SW480 (cell line): Measurements from ENCODE around the gene ANTXRL.
"Not testable (repeated sequence)": the region's sequence is repeated elsewhere in the genome, so short reads cannot be mapped to it uniquely, and the experiment has no call there.

ENCODE experiments used
- DNase-seq: peaks from one replicate; pipeline ENCODE4 v3.0.0-alpha.2; 2016; ENCODE audit warnings: low spot score

The ANTXRL gene

DNA sequence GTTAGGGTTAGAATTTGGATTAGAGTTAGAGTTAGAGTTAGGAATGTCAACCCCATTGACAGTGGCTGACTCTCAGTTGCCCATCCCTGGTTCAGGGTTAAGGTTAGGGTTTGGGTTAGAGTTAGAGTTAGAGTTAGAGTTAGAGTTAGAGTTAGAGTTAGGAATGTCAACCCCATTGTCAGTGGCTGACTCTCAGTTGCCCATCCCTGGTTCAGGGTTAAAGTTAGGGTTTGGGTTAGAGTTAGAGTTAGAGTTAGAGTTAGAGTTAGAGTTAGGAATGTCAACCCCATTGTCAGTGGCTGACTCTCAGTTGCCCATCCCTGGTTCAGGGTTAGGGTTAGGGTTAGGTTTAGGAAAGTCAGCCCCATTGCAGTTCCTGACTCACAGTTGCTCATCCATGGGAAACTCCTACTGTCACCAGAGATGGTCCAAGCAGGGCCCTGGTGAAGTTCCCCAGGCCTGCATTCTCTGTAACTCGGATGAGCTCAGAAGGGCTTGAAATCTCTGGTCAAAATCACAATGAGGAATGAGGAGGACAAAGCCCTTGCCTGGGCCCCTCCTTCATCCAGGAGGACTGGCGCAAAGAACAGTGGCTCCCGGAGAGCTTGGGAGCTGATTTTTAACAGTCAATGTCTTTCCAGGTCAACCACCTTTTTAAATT, 8.7 kb downstream of the ANTXRL start:
- DNase-seq = not testable (repeated sequence)

DNA sequence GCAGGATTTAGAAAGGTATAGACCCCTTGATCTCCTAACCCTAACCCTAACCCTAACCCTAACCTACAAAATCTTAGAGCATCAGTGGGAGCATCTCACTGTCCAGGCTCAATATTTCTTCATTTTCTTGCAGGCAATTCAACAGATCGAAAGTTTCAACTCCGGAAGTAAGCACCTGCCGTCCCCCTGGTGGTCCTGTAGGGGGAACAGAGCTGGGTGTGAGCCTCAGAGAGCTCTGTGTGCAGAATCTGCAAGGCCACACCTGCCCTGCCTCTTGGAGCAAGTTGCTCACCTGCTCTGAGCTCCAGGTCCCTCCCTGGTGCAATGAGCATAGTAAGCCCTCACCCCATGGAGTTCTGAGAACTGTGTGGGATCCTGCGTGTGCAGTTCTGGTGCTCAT, 9.3 kb downstream of the ANTXRL start:
- DNase-seq = not testable (repeated sequence)

DNA sequence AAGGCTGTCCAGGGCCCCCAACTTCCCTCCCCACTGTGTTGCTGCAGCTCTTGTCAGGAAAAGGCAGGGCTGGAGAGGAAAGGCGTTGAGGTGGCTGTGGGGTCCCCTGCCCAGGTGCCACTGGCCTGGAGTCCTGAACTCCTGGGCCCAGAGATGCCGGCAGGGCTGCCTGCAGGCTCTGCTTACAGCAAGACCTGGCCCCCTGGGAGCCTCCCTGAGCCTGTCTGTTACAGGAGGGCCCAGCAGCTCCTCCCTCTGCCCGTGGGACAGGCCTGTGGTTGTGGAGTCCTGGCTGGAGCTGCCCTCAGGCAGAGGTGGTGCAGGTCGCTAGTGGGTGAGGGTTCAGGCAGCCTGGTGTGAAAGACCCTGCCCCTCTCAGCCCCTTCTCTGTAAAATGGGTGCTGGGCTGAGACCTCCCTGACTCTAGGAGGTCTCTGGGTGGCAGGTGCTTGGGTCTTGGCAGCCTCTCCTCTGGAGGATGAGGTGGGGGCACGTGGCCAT, 9.9 kb downstream of the ANTXRL start:
- DNase-seq = no peak

DNA sequence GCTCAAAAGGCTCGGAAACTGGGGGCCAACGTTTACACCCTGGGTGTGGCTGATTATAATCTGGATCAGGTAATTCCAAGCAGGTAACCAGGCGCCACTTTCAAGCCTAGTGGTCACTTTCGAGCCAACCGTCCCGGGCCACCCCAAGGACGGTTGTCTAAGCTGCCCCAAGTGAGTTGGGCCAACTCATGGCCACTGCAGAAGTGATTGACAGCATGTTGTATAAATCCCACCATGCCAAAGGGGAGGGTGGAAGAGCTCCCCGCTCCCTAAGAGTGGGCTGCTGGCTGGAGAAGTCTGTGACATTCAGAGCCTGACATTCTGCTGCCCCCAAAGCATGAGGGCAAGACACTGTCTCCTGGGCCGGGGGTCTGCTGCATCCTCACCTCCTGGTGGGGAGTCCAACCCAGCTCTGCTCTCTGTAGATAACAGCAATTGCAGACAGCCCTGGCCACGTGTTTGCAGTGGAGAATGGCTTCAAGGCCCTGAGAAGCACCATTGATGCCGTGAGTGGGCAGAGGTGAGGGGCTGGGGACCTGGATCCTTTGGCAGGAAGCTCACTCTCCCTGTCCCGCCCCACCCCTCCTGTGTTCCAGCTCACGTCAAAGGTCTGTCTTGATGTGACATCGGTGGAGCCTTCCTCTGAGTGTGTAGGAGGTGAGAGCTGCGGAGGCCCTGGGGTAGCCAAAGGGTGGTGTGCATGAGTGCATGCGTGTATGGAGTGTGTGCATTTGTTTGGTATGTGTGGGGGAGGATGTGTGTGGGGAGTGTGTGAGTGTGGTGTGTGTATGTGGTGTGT, 10.8 kb downstream of the ANTXRL start:
- DNase-seq = no peak

DNA sequence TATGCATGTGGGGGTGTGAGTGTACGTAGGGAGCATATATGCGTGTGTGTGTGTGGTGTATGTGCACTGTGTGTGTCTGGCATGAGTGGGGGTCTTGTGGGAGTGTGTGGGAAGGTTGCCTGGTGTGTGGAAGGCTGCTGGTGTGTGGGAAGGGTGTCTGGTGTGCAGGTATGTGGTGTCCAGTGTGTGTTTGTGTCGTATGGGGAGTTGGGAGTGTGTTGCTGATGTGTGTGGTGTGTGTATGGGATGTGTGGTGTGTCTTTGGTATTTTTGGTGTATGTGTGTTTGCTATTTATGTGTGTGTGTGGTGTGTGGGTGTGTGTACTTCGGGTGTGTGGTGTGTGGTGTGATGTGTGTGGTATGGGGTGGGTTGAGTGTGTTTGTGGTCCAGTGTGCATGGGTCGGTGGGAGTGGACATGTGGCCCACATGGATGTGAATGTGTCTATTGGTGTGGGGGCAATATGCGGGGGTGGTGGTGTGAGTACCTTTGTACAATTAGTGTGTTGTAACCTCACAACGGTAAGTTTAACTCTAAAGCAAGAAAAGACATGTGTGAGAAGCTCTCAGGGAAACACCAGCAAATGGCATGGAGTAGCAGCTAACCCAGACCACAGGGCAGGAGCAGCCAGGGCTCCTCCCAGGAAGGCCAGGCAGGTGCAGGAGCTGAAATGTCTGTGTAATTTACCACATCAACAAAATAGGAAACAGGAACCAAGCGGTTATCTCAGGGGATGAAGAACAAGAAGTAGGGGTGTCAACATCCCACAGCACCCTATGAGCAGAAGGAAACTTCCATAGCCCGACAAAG, 11.9 kb downstream of the ANTXRL start:
- no peak for DNase-seq

DNA sequence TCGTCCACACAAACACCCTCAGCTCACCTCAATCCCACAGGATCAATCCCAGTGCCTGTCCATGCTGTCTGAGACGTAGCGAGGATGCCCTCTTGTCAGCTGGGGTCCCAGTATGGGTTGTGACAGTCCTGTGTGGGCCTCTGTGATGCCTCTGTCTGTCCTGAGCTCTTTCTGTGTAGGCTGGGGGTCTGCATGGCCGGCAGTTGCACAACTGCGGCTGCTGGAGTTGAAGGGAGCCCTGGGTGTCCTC, 12.4 kb downstream of the ANTXRL start:
- no peak for DNase-seq

DNA sequence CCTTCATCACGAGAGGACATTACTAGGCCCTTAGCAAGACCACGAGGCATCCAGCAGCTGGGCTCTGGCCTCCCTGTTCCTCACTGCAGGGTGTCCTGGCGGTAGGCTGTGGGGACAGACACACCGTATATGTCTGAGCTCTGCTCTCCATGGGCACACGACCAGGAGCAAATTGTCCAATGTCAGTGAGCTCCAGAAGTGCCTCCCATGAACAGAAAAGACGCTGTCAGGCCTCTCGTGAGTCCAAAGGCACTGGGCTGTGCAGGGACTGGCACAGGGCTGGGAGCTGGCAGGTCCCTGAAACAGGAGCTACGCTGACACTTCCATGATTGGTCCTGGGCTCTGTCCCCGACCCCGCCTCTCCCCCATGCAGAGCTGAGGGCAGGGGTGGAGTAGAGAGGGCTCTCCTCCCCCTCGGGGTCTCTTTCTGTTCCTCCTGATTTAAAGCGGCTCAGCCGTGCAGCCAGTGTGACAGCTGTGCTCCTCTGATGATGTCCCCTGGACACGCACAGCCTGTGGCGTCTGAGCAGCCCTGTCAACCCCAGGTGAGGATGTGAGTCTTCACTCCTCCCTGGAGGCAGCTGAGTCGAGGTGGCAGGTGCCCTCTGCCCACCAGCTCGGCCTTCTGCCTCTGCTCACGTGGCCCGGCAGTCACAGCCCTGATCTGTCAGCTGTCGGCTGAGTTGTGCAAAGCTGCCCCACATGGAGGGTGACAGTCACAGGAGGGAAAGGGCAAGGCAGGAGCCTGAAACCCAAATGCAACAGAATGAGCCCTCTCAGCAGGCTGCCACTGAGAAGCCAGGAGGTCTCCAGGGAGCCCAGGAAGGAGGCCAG, 13.0 kb downstream of the ANTXRL start:
- no peak for DNase-seq

DNA sequence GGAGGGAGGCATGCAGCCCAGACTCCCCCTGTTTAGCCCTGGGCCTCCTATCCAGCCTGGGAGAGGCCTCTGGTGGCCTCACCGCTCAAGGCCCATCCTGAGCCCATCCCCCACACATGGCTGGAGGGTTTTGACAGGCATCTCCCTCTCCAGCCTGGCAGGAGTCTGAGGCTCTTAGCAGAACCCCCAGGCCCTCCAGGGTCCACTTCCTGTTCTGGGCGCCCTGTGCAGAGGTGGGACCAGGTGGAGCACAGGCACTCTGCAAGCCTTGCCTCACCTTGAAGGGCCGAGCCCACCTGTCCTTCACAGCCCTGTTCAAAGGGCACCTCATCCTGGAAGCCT, 13.5 kb downstream of the ANTXRL start:
- DNase-seq = not testable (repeated sequence)

DNA sequence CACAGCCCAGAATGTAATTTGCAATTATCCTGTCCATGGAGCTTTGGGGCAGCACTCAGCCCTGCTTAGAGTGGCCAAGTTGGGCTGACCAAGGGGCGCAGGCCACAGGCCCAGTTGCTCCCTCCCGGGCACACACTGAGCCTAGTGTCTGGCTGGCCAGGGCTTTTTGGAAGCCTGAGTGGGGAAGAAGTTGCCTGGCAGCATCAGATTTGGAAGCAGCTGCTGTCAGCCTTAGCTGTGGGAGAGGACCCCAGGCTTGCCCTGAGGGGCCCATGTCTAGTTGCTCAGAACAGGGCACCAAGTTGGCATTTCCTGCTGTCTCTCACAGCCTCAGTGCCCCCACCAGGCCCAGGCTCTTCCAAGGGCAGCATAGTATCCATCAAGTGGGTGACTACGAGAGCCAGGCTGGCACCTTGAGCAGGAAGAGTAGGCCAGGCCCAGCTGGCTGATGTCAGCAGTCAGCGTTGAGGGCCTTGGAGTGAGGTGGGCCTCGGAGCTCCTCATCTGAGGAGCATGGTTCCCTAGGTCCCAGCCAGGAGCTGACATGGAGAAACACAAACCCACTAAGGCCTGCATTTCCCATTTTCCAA, 14.4 kb downstream of the ANTXRL start:
- no peak for DNase-seq

DNA sequence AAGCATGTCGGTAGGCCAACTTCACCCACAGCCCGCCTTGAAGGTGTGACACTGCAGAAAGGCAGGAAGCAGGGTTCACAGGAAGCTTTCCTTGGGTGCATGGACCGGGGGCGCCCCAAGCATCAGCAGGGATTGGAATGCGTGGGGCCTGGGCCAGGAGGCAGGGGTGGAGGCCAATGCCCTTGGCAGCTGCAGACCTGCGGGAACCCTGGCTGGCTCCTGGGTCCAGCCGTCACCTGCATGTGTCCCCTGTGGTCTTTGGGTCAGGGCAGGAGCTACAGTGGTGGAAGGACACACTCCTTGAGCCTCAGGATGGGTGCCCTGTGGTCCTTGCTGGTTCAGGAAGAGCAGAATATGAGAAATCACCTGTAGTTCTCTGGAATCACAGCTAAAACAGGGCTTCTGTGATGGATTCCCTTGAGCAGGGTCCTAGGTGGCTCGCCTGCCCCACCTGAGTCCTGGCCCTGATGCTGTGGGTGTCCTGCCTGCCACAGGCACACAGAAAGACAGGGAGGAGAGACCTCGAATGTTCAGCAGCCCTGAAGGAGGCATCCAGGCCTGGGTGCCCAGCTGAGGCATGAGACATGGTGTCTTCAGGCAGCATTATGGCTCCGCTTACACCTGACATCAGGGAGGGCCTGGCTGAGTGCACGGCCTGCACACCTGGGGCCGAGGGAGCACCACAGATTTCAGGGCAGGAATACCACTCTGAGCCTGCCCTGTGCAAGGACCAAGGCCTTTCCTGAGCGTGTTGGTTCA, 15.1 kb downstream of the ANTXRL start:
- DNase-seq = no peak

DNA sequence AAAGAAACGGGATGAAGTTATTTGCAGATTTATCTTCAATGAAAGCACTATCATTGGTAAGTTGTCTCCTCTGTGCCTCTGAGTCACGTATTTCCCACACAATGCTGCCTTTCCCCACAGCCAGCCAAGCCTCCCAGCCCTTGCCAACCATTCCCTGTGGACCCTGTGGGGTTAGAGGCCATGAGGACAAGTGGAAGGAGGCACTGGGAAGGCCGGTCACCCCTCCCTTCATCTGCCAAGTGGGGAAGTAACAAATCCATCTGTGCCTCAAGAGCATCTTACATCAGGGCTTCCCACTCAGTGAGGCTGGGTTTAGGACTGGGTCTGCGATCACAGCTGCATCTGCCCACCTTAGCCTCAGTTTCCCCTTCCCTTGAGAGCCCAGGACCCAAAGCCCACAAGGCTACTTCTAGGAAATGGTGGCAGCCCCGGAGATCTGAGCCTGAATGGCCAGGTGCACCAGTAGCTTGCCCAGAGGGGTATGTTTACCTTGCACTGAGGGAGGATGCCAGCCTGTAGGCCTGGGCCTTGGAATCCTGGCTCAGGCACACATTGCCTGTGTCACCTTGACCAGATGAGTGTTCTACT, 16.1 kb downstream of the ANTXRL start:
- DNase-seq = not testable (repeated sequence)

DNA sequence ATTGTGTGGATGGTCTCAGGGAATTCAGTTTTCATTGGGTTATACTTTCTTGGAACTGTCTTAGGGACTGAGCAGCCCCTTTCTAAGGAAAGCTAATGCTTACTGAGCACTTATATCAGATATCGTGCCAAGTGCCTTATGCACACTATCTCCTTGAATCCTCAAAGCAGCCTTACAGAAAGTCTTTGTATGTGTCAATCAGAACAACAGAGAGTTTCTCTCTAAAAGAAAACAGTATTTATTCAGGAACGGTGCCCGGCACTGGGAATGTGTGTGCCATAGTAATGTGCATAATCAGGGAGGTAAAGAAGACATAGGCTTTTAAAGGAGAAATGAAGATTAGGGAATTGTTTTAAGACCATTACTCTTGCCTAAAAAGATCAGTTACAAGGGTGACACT, 17.3 kb downstream of the ANTXRL start:
- no peak for DNase-seq

DNA sequence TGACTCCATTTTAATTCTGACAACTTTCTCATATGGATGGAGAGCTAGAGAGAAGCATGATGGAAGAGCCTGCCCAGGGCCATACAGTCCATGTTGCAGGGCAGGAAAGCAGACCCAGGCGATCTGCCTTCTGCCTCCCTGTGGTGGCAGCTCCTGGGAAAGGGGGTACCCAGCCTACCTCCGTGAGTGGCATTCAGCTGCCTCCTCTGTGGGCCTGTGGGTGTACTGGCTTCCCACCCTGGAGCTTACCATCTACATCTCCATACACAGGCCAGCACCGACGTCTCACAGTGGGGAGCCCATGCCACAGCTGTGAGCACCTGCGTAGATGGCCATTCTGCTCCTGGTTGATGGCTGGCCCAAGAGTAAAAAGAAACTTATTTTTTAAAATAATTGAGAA, 17.9 kb downstream of the ANTXRL start:
- DNase-seq = not testable (repeated sequence)

DNA sequence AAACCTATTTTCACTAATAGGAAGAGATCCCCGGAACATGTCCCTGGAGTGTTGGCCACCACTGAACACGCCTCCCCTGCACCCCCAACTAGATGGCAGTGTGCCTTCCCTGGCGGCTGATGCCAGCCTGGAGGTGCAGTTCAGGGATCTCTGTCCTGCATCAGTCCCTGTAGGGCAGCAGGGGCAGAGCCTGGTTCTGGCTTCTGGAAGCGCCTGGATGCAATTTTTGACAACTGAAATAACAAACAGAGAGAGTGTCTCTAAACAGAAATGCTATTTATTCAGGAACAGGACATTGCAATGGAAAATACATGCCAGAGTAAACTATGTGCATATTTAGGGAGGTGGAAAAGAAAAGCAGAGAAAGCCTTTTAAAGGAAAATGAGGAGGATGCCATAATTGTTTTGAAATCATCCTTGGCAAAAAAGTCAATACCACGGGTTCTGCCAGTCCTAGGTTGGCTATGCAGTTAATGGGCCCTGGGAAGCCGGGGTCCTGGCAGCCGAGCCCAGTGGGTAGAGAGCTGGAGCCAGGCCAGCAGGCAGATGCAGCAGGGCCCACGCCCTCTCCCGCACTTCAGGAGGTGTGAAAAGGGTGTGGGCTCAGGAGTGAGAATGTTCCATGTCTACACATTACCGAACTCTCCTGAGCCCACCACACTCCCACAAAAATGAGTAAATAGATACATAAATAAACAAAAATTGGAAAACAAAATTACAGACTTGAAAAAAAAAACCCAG, 18.5 kb downstream of the ANTXRL start:
- no peak for DNase-seq

DNA sequence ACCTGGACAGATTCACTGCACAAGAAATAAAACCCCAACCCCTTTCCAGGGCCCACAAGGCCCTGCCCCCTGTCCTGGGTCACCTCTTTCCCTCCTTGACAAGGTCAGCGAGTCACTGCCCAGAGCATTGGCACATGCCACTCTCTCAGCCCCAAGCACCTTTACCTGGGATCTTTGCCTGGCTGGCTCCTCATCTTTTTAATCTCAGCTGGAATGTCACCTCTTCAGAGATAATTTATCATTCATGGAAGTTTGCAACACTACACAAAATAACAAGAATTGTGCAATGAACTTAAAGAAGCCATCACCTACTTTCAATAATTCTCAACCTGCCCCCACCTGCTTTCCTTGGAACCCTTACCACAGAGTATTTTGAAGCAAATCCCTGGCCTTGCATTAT, 19.2 kb downstream of the ANTXRL start:
- DNase-seq = no peak

DNA sequence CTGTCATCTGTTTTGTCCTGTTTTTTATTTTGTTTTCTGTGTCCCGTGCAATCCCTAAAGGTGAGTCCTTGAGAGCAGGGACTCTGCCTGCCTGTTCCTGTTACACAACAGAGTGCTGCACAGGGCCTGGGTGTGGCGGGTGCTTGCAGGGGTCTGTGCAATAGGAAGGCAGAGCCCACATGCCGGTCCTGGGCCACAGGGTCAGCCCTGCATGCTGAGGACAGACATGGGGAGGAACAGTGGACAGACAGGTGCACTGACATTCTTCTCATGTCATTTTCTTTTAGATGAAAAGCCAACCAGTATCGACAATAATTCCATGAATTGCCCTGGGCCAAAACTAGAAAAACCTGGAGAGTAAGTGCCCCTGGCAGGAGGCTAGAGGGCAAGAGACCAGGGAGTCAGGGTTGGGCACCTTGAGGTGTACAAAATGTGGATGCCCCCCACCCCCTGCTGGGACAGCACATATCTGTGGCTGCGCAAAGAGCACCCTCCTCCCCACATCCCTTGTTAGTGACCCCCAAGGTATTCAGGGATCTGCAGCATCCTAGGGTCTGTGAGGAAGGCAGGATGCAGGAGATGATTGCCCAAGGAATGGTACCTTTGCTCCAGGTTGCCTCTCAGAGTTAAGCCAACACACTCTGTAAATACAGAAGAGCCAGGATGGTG, 19.9 kb downstream of the ANTXRL start:
- DNase-seq = no peak

DNA sequence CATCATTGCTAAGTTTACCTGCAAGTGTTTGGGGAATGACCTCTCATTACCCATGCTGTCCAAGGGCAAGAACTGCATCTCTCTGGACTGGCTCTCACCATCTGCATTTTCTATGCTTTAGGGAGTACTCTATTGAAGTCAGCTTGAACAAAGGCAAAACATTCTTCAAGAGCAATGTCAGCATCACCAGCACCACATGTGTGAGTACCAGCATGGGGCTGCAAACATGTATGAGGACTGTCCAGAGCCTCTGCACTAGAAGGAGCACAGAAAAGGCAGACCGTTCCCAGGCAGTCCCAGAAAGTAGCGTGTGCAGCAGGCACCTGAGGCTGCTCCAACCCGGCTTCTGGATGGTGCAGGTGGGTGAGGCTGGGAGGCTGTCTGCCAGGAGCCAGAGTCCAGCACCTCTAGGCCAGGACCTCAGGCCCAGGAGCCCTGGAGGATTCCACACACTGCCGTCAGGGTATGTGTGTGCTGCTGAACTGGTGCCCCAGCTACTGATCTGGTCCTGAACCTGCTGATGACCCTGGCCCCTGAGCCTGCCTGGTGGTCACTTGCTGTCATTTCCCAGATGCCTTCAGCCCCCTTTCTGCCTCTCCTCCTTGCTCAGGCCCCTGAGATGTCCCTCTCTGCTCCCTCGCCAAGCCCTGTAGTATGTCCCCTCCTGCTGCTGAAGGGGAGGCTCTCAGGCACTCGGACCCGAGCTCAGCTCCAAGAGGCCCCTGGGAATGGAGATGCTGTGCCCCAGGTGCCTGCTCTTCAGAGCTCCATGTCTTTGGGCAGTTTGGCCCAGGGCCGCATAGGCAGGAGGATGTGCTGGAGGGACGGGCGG, 20.7 kb downstream of the ANTXRL start:
- DNase-seq = no peak

DNA sequence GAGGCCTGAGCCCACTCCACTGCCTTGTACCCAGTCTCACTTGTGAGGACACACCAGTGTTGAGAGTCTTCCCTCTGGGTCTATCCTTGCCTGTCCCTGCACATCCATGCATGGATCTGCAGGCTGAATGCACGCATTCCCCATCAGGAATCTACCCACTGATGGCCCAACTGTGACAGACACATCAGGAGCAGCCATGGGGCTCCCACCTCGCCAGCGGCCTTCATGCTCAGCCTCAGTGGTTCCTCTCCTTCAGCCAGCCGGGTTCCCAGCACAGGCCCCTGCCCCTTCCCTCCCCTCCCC, 21.3 kb downstream of the ANTXRL start:
- DNase-seq = no peak
